HG02852 (cell line): ENCODE results near the gene GALK2.
"Not testable (repeated sequence)": the region's sequence is repeated elsewhere in the genome, so short reads cannot be mapped to it uniquely, and the experiment has no call there.

Experiments
- ATAC-seq: cut with Tn5 transposase; IDR thresholded peaks from one replicate; pipeline ENCODE4 v1.9.1; 2021; ENCODE audit warnings: mild to moderate bottlenecking, moderate library complexity; ENCODE audit not compliant: unreplicated experiment

Gene GALK2

DNA sequence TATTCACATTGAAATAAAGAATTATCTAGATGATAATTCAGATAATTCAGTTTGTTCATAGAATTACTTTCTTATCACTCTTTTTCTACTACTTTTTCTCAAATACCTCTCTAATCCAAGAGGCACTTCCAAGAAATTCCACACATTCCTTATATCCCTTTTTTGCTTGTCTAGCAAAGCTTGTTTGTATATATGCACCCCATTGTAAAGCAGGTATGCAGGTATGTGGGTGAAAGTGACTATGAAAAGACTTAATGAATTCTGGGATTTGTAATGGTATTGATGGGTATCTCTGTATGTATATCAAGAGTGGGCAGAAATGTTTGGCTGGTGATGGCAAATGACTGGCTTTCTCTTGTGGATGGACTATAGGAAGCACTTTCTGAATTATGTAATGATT lies 158.9 kb downstream of the GALK2 start:
- ATAC-seq, result no peak

DNA sequence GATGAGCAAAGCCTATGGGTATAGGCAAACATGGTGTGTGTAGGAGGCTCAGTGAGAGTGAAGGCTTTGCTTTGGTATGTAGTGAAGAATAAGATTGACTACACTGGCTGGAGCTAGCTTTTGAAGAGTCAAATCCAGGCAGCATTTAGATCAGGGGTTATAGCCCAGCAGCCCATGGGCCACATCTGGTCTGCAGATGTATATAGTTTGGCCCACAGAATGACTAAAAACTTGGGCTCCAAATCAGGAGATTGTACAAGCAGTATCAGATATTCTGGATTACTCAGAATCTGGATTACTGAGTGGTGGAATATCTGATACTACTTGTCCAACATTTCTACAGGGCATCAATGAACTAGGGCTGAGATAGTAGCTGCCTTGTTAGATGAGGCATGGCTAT lies 160.1 kb downstream of the GALK2 start:
- no peak for ATAC-seq

DNA sequence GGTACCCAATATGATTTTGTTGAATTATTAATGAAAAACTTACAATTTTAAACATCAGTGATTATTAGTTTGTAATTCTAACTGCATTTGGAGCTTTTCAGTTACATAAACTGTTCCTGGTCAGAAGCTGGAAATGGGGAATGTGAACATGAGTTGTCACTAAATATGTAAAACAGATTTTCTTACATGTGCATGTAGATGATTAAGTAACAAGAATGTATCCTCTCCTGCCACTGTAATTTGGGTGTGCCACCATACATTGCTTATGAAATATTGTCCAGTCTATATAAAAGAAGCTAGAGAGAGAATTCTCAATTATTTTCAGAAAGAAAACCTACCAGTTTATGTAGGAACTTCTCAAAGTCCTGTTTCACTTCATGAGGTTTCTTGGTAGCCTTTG lies 161.4 kb downstream of the GALK2 start:
- ATAC-seq, result no peak

DNA sequence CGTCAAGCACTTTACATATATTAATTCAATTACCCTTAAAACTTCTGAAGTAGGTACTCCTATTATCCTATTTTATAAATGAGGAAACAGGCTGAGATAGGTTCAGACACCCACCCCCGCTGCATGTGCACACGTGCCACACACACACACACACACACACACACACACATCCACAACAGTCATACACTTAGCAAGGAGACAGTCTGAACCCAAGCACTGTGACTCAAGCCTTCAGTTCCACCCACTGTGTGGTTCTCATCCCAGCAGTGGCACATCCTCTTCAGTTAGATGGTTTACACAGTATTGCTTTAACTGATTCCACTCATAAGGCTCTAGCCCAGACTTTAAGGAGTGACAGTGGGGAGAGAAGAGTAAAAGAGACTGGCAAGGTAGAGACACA lies 161.9 kb downstream of the GALK2 start:
- no peak for ATAC-seq

DNA sequence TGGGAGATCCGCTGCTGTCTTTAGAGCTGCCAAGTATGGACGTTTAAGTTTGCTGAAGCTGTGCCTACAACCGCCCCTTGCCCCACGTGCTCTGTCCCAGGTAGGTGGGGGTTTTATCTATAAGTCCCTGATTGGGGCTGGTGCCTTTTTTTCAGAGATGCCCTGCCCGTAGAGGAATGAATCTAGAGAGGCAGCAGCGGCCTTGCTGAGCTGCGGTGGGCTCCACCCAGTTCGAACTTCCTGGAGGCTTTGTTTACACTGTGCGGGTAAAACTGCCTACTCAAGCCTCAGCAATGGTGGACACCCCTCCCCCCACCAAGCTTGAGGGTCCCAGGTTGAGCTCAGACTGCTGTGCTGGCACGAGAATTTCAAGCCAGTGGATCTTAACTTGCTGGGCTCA lies 169.6 kb downstream of the GALK2 start:
- ATAC-seq, result no peak

DNA sequence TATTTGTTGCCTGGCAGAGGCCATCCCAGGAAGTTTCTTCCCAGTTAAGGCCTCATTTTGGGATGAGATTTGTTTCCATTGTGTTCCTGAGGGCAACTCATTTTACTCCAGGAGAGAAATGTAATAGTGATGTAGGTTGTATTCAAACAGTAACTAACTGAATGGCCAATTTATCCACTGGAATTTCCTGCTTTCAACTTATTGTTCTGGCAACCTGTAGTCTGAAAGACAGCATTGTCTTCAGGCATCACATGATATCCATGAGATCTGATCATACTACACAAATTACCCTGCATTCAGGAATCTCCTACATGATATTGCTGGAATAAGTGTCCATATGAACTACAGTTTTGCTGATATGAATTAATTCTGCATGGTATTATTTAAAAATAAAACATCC lies 173.5 kb downstream of the GALK2 start:
- ATAC-seq, result no peak

DNA sequence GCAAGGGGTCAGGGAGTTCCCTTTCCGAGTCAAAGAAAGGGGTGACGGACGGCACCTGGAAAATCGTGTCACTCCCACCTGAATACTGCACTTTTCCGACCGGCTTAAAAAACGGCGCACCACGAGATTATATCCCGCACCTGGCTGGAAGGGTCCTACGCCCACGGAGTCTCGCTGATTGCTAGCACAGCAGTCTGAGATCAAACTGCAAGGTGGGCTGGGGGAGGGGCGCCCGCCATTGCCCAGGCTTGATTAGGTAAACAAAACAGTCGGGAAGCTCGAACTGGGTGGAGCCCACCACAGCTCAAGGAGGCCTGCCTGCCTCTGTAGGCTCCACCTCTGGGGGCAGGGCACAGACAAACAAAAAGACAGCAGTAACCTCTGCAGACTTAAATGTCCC lies 184.4 kb downstream of the GALK2 start:
- not testable (repeated sequence) for ATAC-seq

DNA sequence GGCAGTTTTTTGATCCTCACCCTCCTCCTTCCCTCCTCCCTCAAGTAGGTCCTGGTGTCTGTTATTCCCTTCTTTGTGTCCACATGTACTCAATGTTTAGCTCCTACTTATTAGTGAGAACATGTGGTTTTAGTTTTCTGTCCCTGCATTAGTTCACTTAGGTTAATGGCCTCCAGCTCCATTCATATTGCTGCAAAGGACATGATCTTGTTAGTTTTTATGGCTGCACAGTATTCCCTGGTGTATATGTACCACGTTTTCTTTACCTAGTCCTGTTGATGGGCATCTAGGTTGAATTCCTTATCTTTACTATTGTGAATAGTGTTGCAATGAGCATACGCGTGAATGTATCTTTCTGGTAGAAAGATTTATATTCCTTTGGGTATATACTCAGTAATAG lies 191.3 kb downstream of the GALK2 start:
- no peak for ATAC-seq

DNA sequence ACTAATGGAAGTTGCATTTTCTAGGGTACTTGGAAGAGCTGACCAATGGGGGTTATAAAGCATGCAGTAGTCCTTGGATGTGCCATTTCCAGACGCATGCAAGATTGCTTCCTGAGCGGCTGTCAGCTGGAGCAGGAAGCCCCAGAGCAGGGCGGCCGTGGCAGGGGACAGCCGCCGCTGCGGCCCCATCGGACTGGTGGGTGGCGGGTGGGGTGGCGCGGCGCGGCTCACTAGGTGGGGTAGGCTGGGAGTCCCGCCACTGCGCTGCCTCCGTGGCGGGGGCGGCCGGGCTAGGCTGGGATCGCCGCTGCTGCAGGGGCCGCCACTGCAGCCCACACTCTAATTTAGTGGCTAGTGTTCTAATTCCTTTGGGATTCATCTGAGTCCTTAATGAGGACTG lies 196.4 kb downstream of the GALK2 start:
- no peak for ATAC-seq

DNA sequence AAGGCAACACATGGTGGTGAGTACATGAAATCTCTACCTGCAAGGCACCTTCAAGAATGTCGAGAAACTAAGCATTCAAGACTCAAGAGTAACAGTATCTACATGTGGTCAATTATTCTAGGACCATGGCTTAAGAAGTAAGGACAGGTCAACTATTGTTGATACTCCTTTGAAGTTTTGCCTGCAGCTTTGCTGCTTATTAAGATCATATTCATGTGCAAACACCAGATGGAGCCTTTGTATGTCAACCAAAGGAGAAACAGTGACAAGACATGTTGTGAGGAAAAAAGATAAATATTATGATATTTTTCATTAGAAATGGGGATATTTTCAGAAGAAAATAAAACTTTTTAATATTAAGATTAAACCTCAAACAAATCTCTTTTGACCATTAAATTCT lies 200.7 kb downstream of the GALK2 start:
- no peak for ATAC-seq

DNA sequence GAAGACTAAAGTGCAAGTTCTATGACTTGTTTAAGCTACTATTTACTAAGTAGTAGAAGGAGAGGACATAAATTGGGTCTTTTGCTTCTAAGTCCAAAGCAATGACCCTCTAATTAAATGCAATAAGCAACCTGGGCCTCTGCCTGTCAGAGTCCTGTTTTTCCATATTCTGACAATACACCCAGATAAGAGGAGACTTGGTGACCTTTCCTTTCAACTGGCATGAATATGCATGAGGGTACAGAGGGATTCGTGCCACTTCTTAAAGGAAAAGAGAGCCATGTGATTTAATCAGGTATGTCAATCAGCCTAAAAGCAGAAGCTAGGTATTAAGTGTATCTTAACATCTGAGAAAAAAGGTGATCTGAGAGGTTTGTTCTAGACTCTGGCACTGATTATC lies 202.3 kb downstream of the GALK2 start:
- no peak for ATAC-seq

DNA sequence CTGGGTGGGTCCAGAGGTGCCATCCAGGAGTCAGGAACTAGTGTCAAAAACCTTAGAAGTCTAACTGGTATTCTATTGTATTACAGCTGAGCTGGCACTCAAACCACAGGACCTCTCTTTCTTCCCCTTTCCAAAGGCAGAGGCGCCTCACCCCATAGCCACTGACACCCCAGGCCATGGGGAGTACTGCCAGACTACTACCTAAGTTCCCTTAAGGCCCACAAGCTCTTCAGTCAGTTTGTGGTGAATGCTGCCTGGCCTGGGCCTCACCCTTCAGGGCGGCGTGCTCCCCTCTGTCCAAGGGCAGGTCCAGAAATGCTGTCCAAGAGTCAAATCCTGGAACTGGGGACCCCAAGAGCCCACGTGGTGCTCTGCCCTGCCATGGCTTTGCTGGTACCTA lies 209.9 kb downstream of the GALK2 start:
- no peak for ATAC-seq

DNA sequence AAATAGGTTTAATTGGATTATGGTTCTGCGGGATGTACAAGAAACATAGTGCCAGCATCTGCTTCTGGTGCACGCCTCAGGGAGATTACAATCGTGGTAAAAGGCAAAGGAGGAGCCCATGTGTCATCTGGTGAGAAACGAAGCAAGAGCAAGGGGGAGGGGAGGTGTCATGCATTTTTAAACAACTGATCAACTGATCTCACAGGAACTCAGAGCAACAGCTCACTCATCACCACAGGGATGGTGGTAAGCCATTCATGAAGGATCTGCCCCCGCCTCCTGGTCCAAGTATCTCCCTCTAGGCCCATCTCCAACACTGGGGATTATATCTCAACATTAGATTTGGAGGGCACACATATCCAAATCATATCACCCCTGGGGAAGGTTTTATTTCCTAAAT lies 210.9 kb downstream of the GALK2 start:
- no peak for ATAC-seq
